HG02759 (cell line): ENCODE results near the gene TNFRSF9.
"Not testable (repeated sequence)": the region's sequence is repeated elsewhere in the genome, so short reads cannot be mapped to it uniquely, and the experiment has no call there.

ENCODE experiments used
- ATAC-seq: cut with Tn5 transposase; IDR thresholded peaks from one replicate; pipeline ENCODE4 v1.9.1; 2021; ENCODE audit warnings: mild to moderate bottlenecking, moderate library complexity; ENCODE audit not compliant: unreplicated experiment

TNFRSF9 gene

GRCh38 chr1:7921796-7922195 lies 18.8 kb downstream of the TNFRSF9 start:
- no peak for ATAC-seq

GRCh38 chr1:7919880-7920279 lies 20.8 kb downstream of the TNFRSF9 start:
- no peak for ATAC-seq

- ATAC-seq: not testable (repeated sequence)
These were observed 22.7 kb downstream of the TNFRSF9 start for GRCh38 chr1:7917971-7918370.

GRCh38 chr1:7916501-7916830 lies 24.2 kb downstream of the TNFRSF9 start:
- no peak for ATAC-seq

GRCh38 chr1:7915826-7916500 lies 24.7 kb downstream of the TNFRSF9 start:
- ATAC-seq: no peak

- no peak for ATAC-seq
These were observed 27.7 kb downstream of the TNFRSF9 start for GRCh38 chr1:7912743-7913557.

GRCh38 chr1:7912145-7912544 lies 28.5 kb downstream of the TNFRSF9 start:
- ATAC-seq: no peak

GRCh38 chr1:7905262-7905661 lies 35.4 kb downstream of the TNFRSF9 start:
- ATAC-seq: no peak

- ATAC-seq: no peak
These were observed 38.1 kb downstream of the TNFRSF9 start for GRCh38 chr1:7902478-7903085.

- no peak for ATAC-seq
These were observed 40.9 kb downstream of the TNFRSF9 start for GRCh38 chr1:7899741-7900140.

GRCh38 chr1:7898962-7899361 lies 41.7 kb downstream of the TNFRSF9 start:
- ATAC-seq: no peak

GRCh38 chr1:7896994-7897393 lies 43.6 kb downstream of the TNFRSF9 start:
- no peak for ATAC-seq

- ATAC-seq: no peak
These were observed 47.0 kb downstream of the TNFRSF9 start for GRCh38 chr1:7893529-7894180.

GRCh38 chr1:7891804-7892203 lies 48.8 kb downstream of the TNFRSF9 start:
- no peak for ATAC-seq

GRCh38 chr1:7890853-7891252 lies 49.8 kb downstream of the TNFRSF9 start:
- no peak for ATAC-seq

- ATAC-seq: no peak
These were observed 52.2 kb downstream of the TNFRSF9 start for GRCh38 chr1:7888248-7889081.

- no peak for ATAC-seq
These were observed 54.3 kb downstream of the TNFRSF9 start for GRCh38 chr1:7886405-7886745.

GRCh38 chr1:7885513-7886404 lies 54.9 kb downstream of the TNFRSF9 start:
- no peak for ATAC-seq

- no peak for ATAC-seq
These were observed 55.9 kb downstream of the TNFRSF9 start for GRCh38 chr1:7884757-7885156.

GRCh38 chr1:7879228-7879627 lies 61.4 kb downstream of the TNFRSF9 start:
- no peak for ATAC-seq
